ENCODE data around the gene CEMP1.

DNA sequence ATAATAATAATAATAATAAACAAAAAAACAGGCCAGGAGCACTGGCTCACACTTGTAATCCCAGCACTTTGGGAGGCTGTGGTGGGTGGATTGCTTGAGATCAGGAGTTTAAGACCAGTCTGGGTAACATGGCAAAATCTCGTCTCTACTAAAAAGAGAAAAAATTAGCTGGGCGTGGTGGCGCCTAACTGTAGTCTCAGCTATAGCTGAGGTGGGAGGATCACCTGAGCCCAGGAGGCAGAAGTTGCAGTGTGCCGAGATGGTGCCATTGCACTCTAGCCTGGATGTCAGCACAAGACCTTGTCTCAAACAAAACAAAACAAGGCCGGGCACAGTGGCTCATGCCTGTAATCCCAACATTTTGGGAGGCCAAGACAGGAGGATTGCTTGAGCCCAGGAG lies 36.2 kb downstream of the CEMP1 start:
- TF ChIP-seq POLR2A (IDR thresholded peaks at IDR 0.05) (no peak), POLR2AphosphoS5 (IDR thresholded peaks at IDR 0.05) (no peak), EP300 (IDR thresholded peaks at IDR 0.05) (no peak)
- TF ChIP-seq, protein P1, sequence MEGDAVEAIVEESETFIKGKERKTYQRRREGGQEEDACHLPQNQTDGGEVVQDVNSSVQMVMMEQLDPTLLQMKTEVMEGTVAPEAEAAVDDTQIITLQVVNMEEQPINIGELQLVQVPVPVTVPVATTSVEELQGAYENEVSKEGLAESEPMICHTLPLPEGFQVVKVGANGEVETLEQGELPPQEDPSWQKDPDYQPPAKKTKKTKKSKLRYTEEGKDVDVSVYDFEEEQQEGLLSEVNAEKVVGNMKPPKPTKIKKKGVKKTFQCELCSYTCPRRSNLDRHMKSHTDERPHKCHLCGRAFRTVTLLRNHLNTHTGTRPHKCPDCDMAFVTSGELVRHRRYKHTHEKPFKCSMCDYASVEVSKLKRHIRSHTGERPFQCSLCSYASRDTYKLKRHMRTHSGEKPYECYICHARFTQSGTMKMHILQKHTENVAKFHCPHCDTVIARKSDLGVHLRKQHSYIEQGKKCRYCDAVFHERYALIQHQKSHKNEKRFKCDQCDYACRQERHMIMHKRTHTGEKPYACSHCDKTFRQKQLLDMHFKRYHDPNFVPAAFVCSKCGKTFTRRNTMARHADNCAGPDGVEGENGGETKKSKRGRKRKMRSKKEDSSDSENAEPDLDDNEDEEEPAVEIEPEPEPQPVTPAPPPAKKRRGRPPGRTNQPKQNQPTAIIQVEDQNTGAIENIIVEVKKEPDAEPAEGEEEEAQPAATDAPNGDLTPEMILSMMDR (IDR thresholded peaks at IDR 0.05) = no peak

Measured in suprapubic skin (tissue), 4 donors.